WTC11 (cell line): ENCODE data around the gene AADACL2. TPM values are rescaled to one million over a fixed set of nuclear protein-coding genes. Genes with fewer than 3 reads are reported as not detected.

Experiments
- ATAC-seq: fragments of 200-7000 bp; cut with Tn5 transposase; 2 replicates; pipeline ENCODE4 v1.10.0; 2021; ENCODE audit warnings: mild to moderate bottlenecking, moderate library complexity
- CTCF ChIA-PET: fragments of 300-600 bp; sonication (Branson Sonifier 250); formaldehyde crosslinking; loops from one replicate; lab custom pipeline; 2021; ENCODE audit warnings: antibody characterized with exemption; lab: Charles Lee
- POLR2A ChIA-PET: fragments of 350-600 bp; sonication (Branson Sonifier 250); formaldehyde crosslinking; loops from one replicate; lab custom pipeline; 2021; ENCODE audit warnings: antibody characterized with exemption; lab: Charles Lee
- DNase-seq: peaks from one replicate; pipeline ENCODE4 v3.0.0; 2021; ENCODE audit warnings: low spot score
- H3K27ac Mint-ChIP-seq: 2 replicates; pipeline ENCODE4 v1.8.0; 2021; ENCODE audit warnings: mixed read lengths
- H3K27me3 Mint-ChIP-seq: 2 replicates; pipeline ENCODE4 v1.8.0; 2021; ENCODE audit warnings: low read depth, mild to moderate bottlenecking, moderate library complexity, mixed read lengths
- H3K36me3 Mint-ChIP-seq: 2 replicates; pipeline ENCODE4 v1.8.0; 2021; ENCODE audit warnings: mixed read lengths
- H3K4me1 Mint-ChIP-seq: 2 replicates; pipeline ENCODE4 v1.8.0; 2022; ENCODE audit warnings: mixed read lengths
- H3K4me3 Mint-ChIP-seq: 2 replicates; pipeline ENCODE4 v1.8.0; 2021; ENCODE audit warnings: mild to moderate bottlenecking, moderate library complexity, mixed read lengths
- H3K9me3 Mint-ChIP-seq: 2 replicates; pipeline ENCODE4 v1.8.0; 2021; ENCODE audit warnings: mixed read lengths
- AFF4 ChIP-seq: sonication (generic); formaldehyde crosslinking; IDR thresholded peaks from 2 replicates; pipeline ENCODE4 v1.8.1; 2023; ENCODE audit warnings: mild to moderate bottlenecking, missing genetic modification reagents, borderline replicate concordance
- ATF6 ChIP-seq: sonication (generic); formaldehyde crosslinking; IDR thresholded peaks from 2 replicates; pipeline ENCODE4 v1.8.1; 2023; ENCODE audit warnings: mild to moderate bottlenecking, missing genetic modification reagents
- CREB1 ChIP-seq: sonication (generic); formaldehyde crosslinking; IDR thresholded peaks from 2 replicates; pipeline ENCODE4 v1.8.0; 2023; ENCODE audit warnings: mild to moderate bottlenecking, missing genetic modification reagents
- GABPB1 ChIP-seq: sonication (generic); formaldehyde crosslinking; IDR thresholded peaks from 2 replicates; pipeline ENCODE4 v1.8.1; 2023; ENCODE audit warnings: mild to moderate bottlenecking, missing genetic modification reagents
- HMGA2 ChIP-seq: fragments of 250-450 bp; sonication (Bioruptor Pico); IDR thresholded peaks from 2 replicates; pipeline ENCODE4 v1.4.0; 2021; ENCODE audit warnings: mild to moderate bottlenecking, moderate library complexity
- HMGXB4 ChIP-seq: sonication (generic); formaldehyde crosslinking; IDR thresholded peaks from 2 replicates; pipeline ENCODE4 v1.8.1; 2023; ENCODE audit warnings: mild to moderate bottlenecking, moderate library complexity, missing genetic modification reagents
- IRF1 ChIP-seq: sonication (generic); formaldehyde crosslinking; IDR thresholded peaks from 2 replicates; pipeline ENCODE4 v1.8.0; 2023; ENCODE audit warnings: missing genetic modification reagents
- OVOL2 ChIP-seq: fragments of 250-450 bp; sonication (Bioruptor Pico); IDR thresholded peaks from 2 replicates; pipeline ENCODE4 v1.9.0; 2021; ENCODE audit warnings: mild to moderate bottlenecking, borderline replicate concordance
- PREB ChIP-seq: sonication (generic); formaldehyde crosslinking; IDR thresholded peaks from 2 replicates; pipeline ENCODE4 v1.8.1; 2022; ENCODE audit warnings: mild to moderate bottlenecking, missing genetic modification reagents, moderate library complexity, borderline replicate concordance
- RORB ChIP-seq: fragments of 250-450 bp; sonication (Bioruptor Pico); IDR thresholded peaks from 2 replicates; pipeline ENCODE4 v1.9.0; 2021; ENCODE audit warnings: mild to moderate bottlenecking
- SMAD3 ChIP-seq: sonication (generic); formaldehyde crosslinking; IDR thresholded peaks from 2 replicates; pipeline ENCODE4 v1.8.0; 2022; ENCODE audit warnings: missing genetic modification reagents, mild to moderate bottlenecking, borderline replicate concordance
- SP1 ChIP-seq: sonication (generic); formaldehyde crosslinking; conservative IDR thresholded peaks from 2 replicates; pipeline ENCODE4 v1.8.1; 2022; ENCODE audit warnings: missing genetic modification reagents
- TP53 ChIP-seq: sonication (generic); formaldehyde crosslinking; IDR thresholded peaks from 2 replicates; pipeline ENCODE4 v1.8.1; 2023; ENCODE audit warnings: mild to moderate bottlenecking, missing genetic modification reagents
- ZNF138 ChIP-seq: sonication (generic); formaldehyde crosslinking; conservative IDR thresholded peaks from 2 replicates; pipeline ENCODE4 v1.8.1; 2022; ENCODE audit warnings: mild to moderate bottlenecking, moderate library complexity, missing genetic modification reagents
- ZNF281 ChIP-seq: sonication (generic); formaldehyde crosslinking; IDR thresholded peaks from 2 replicates; pipeline ENCODE4 v1.8.0; 2023; ENCODE audit warnings: mild to moderate bottlenecking, missing genetic modification reagents
- total RNA-seq: library from RNA; stranded (reverse); gene quantifications from 3 replicates; pipeline ENCODE4 v1.2.3, GENCODE V29; 2021
- TF ChIP-seq, protein P1 (sequence below): sonication (generic); formaldehyde crosslinking; IDR thresholded peaks from 2 replicates; pipeline ENCODE4 v1.8.0; 2022; ENCODE audit warnings: missing genetic modification reagents
- TF ChIP-seq, protein P2 (sequence below): fragments of 250-450 bp; sonication (Bioruptor Pico); conservative IDR thresholded peaks from 2 replicates; pipeline ENCODE4 v1.9.0; 2021; ENCODE audit warnings: mild to moderate bottlenecking

AADACL2 gene
- total RNA-seq, 1 experiment from 2014 or later, result not detected

GRCh38 chr3:151684094-151684493, 49.6 kb upstream of the AADACL2 start:
- no peak overlapping the region for H3K27ac Mint-ChIP-seq
- DNase-seq, result no peak
- no peak for ATAC-seq
- no peak overlapping the region for H3K4me3 Mint-ChIP-seq
- TF ChIP-seq HMGXB4 (CRISPR knock-in tag) (no peak), PREB (no peak), HMGA2 (no peak), OVOL2 (CRISPR knock-in tag) (no peak)
- TF ChIP-seq, protein P1, sequence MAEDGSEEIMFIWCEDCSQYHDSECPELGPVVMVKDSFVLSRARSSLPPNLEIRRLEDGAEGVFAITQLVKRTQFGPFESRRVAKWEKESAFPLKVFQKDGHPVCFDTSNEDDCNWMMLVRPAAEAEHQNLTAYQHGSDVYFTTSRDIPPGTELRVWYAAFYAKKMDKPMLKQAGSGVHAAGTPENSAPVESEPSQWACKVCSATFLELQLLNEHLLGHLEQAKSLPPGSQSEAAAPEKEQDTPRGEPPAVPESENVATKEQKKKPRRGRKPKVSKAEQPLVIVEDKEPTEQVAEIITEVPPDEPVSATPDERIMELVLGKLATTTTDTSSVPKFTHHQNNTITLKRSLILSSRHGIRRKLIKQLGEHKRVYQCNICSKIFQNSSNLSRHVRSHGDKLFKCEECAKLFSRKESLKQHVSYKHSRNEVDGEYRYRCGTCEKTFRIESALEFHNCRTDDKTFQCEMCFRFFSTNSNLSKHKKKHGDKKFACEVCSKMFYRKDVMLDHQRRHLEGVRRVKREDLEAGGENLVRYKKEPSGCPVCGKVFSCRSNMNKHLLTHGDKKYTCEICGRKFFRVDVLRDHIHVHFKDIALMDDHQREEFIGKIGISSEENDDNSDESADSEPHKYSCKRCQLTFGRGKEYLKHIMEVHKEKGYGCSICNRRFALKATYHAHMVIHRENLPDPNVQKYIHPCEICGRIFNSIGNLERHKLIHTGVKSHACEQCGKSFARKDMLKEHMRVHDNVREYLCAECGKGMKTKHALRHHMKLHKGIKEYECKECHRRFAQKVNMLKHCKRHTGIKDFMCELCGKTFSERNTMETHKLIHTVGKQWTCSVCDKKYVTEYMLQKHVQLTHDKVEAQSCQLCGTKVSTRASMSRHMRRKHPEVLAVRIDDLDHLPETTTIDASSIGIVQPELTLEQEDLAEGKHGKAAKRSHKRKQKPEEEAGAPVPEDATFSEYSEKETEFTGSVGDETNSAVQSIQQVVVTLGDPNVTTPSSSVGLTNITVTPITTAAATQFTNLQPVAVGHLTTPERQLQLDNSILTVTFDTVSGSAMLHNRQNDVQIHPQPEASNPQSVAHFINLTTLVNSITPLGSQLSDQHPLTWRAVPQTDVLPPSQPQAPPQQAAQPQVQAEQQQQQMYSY (CRISPR knock-in tag), result no peak
- H3K36me3 Mint-ChIP-seq, result no peaks in the 10 kb centered on the region
- ChIA-PET CTCF (no interaction called here), POLR2A (no interaction called here)
- 0 out of 2 replicates have a peak, but pooled peaks cover 4% of the 10 kb centered on the region for H3K27me3 Mint-ChIP-seq
- H3K4me1 Mint-ChIP-seq, result peaks cover 11% of the 10 kb centered on the region
- H3K9me3 Mint-ChIP-seq, result peaks cover 35% of the 10 kb centered on the region

- no peak for DNase-seq
- ATAC-seq, result peak; percentile 62
- no peak for TF ChIP-seq GABPB1 (CRISPR knock-in tag)
- TF ChIP-seq ZNF138 (CRISPR knock-in tag), result no peak
- TF ChIP-seq SMAD3, result no peak
- no peak for TF ChIP-seq ZNF281 (CRISPR knock-in tag)
- TF ChIP-seq CREB1 (CRISPR knock-in tag), result no peak
- TF ChIP-seq ATF6 (CRISPR knock-in tag), result no peak
- no peak for TF ChIP-seq AFF4 (CRISPR knock-in tag)
- TF ChIP-seq IRF1 (CRISPR knock-in tag), result no peak
- TF ChIP-seq TP53 (CRISPR knock-in tag), result no peak
- TF ChIP-seq, protein P2, sequence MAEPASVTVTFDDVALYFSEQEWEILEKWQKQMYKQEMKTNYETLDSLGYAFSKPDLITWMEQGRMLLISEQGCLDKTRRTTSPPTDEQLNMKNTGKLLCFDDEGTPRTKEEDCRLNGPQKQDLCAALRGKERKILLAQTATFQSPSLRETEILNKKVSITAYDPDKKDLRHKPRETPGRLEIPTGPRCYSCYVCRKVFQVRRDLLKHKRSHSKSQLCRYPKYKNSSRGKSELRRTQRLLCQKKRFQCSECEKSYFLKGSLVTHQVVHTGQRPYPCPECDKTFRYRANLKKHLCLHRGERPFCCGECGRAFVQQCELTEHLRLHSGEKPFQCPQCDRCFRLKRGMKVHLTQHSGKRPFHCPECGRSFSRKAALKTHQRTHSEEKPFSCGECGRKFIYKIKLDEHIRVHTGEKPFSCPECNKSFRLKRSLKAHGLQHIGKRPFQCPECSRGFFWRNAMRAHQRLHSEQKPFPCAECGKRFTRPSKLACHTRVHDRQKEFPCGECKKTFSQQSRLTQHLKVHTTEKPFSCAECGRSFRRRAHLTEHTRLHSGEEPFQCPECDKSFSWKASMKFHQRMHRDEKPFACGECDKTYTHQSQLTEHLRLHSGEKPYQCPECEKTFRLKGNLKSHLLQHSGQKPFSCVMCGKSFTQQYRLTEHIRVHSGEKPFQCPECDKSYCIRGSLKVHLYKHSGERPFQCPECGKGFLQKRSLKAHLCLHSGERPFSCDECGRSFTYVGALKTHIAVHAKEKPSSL (CRISPR knock-in tag), result no peak
- TF ChIP-seq SP1, result no peak
- no peak for TF ChIP-seq RORB (CRISPR knock-in tag)
Measured at GRCh38 chr3:151686257-151686656, 47.5 kb upstream of the AADACL2 start.

More at GRCh38 chr3:151686257-151686656, 47.5 kb upstream of the AADACL2 start:
- no peak overlapping the region for H3K4me3 Mint-ChIP-seq
- H3K27ac Mint-ChIP-seq, result no peak overlapping the region
- CTCF ChIA-PET, result no interaction called here
- peaks cover 32% of the 10 kb centered on the region for H3K9me3 Mint-ChIP-seq
- H3K36me3 Mint-ChIP-seq, result no peaks in the 10 kb centered on the region
- POLR2A ChIA-PET, result no interaction called here
- peaks cover 11% of the 10 kb centered on the region for H3K4me1 Mint-ChIP-seq
- H3K27me3 Mint-ChIP-seq, result no peaks in the 10 kb centered on the region
